Aortic smooth muscle cell (primary cell): Measurements from ENCODE around the gene CLRN1. TPM values are rescaled to one million over a fixed set of nuclear protein-coding genes. Genes with fewer than 3 reads are reported as not detected.

Source experiments
- total RNA-seq: library from RNA; depleted of rRNA; stranded (reverse); fragments of >200 nt; gene quantifications from 2 replicates; pipeline ENCODE4 v1.2.3, GENCODE V29; 2014

Gene CLRN1
- not detected in 2 replicates for total RNA-seq

GRCh38 chr3:150972366-150973071, at the start of gene CLRN1:
CLRN1 (minus strand) TSS chr3:150972727; CDS start chr3:150972708, 19 bp downstream.

GRCh38 chr3:150905339-150905738, 67.2 kb downstream of the CLRN1 start, which contains the start of gene MINDY4B:
MINDY4B (minus strand) TSS chr3:150905439; CDS start chr3:150905439, 0 bp downstream.

Other genes with a start within 250 kb of the CLRN1 start
- gene SIAH2, start 209.6 kb downstream of the CLRN1 start, total RNA-seq, result 13.3 and 15.0 TPM in 2 replicates
- not detected in 2 replicates for gene MINDY4B, start 67.3 kb downstream of the CLRN1 start, total RNA-seq
- 0.31 and 0.66 TPM in 2 replicates for gene MED12L, start 112.9 kb upstream of the CLRN1 start, total RNA-seq
- not detected in 2 replicates for gene GPR171, start 230.5 kb upstream of the CLRN1 start, total RNA-seq